GM18520 (cell line): ENCODE results near the gene RASGRF1.

Experiments used
- ATAC-seq: cut with Tn5 transposase; IDR thresholded peaks from one replicate; pipeline ENCODE4 v1.9.1; 2021; ENCODE audit not compliant: unreplicated experiment

RASGRF1 gene

DNA sequence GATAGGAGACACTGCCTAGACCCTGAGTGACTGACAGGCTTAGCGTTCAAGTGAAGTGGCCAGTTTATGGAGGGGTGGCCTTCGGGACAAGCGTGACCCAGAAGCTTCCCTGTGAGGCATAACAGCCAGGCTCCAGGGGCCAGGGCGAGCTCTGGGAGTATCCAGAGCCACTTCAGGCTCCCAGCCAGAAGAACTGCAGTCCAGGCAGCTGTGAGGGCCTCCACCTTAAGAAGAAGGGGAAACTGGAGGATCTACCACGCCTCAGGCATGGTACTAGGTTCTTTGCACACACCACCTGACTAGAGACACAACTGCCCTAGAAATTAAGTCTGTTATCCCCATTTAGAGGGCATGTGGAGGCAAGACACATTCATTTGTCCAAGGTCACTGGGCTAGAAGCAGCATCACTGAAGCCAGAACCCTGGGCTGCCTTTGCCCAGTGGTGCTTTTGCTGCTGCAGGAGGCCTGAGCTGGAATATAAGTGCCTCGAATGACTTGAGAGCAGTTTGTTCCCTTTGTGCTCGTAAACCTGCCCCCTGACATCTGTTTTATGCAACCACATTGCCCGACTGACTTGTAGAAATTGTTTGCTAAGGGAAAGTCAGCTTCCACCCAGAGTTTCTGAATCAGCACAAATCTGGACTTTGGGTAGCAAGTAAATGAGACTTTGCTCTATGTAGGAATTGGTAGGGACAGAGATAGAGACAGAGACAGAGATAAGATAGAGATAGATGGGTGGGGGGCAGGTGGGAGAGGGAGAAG, 23.3 kb downstream of the RASGRF1 start:
- ATAC-seq, result no peak

DNA sequence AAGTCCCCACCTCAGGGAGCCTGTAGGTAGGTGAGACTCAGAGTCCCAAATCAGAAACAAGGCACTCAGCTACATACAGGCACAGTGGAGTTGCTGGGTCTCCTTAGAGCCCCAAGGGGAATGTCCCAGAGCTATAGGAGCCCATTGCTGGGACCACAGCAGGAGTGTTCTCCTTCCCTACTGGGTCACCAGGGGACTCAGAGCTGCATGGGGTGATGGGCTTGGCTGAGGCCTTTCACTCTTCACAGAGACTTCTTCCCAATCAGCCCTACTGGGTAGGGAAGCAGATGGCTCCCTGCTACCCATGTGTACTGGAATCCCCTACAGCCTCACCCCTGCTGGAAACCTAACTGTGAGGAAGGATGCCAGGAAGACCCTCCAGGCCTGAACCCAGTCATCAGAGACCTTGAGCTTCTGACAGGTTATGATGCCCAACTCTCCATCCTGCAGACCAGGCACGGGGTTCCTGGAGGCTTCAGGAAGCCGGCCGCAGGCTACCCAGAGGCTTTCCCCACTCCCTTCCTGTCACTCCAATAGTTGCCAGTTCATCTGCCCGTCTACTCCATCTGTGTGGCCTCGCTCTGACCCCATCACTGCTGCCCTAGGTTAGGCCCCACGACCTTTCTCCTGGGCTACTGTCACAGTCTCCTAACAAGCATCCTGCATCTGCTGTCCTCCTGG, 24.0 kb downstream of the RASGRF1 start:
- ATAC-seq, result no peak

DNA sequence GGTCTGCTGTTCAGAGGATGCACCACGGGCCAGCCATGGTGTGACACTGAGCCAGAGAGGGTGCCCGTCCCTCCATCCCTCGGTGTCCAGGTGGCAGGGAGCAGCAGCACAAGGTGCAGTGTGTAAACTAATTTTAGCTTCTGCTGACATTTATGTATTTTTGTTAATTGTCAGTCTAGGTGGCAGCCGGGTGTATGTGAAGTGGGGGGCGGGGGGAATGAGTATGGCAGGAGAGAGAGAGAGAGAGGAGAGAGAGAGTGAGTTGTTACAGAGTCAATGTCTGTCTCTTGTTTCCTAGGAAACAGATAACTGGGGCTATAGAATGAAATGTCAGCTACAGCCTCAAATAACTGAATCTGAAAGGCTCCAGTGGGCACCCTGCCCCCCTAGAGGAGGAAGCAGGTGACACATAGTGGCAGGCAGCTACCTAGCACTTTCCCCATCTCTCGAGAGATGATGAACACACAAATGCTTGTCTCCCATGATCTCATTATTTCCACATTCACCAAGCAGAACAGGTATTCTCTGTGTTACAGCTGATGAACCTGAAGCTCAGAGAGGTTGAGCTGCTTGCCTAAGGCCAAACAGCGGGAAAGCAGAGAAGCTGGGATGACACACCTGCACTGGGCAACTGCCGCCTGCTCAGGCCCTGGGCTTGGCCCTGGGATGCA, 24.7 kb downstream of the RASGRF1 start:
- no peak for ATAC-seq

DNA sequence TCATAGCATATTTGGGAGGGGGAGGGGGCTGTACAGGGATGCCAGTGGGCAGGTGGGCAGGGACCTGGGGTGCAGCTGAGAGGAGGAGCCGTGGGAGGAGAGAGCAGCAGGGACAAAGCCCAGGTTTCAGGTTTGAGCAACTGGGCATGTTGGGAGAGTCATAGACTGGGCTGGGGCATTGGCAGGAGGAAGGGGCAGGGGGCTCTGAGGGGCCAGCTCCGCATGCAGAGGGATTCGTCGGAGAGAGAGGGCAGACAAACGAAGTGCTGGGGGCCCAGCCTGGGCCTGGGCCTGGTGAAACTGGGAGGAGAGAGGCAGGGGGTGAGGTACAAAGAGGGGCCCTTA, 25.2 kb downstream of the RASGRF1 start:
- ATAC-seq, result no peak

DNA sequence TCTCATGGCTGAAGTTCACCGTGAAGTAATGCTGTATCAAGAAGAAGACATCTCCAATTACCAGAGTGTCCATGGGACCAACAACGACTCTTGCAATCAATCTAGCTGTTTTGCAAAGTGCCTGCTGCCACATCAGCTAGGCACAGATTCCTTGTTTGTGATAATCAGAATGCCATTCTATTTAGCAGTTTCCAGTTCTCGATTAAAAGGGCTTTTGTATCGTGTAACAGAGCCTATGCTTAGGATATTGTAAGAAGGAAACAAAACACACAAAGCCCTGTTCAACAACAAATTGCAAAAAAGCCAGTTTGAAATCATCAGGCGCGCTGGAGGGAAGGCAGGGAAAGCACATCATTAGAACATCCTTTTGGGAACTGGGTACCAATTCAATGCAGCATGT, 26.1 kb downstream of the RASGRF1 start:
- ATAC-seq, result no peak

DNA sequence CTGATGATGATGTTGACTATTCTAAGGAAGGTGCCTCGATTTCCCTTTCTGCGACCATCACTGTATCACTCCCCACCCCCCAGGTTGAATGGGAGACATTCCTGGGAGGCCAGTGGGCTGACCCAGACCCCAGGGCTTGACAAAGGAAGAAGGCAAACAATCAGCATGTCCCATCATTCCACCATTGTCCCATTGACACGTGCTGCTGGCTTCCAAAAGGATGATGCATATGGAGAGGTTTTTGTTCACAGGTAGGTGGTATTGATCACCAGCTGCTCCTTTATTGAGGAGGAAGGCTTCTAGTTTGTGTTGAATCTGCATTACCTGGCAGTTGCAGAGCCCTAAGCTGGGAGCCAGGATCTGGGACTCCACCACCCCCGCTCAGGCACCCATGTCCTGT, 30.4 kb downstream of the RASGRF1 start:
- ATAC-seq, result no peak

DNA sequence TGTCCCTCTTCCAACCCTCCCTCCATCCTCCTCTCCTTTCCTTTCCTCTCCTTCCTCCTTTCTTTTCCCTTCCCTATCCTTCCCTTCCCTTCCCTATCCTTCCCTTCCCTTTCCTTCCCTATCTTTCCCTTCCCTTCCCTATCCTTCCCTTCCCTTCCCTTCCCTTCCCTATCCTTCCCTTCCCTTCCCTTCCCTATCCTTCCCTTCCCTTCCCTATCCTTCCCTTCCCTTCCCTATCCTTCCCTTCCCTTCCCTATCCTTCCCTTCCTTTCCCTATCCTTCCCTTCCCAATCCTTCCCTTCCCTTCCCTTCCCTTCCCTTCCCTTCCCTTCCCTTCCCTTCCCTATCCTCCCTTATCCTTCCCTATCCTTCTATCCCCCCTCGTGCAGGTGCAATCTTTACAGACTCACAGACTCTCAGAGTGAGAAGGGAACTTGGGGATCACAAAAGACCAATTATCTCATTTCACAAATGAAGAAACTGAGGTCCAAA, 31.5 kb downstream of the RASGRF1 start:
- no peak for ATAC-seq

DNA sequence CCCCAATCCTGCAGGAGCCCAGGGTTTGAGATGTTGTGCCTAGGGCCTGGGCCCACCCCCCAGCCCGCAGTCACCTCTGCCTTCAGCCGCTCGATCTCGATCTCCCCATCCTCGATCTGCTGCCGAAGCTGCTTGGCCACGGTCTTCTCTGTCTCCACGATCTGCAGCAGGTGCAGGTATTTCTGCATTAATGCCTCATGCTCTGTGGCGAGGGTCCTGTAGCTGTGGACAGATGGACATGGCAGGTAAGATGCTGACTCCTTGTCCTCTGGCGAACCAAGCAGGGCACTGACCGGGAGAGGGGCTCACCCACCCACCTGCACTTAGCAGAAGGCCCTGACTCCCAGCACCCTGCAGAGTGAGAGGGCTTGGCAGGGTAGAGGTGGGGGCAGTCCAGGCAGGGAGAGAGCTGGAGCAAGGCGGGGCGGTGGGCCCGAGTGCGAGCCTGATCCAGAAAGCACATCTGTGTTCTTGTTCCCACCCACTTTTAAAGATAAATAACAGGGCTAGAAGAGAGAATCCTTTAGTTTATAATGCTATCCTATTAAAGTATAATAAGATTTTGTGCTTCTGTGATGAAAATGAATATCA, 32.2 kb downstream of the RASGRF1 start:
- ATAC-seq, result no peak

DNA sequence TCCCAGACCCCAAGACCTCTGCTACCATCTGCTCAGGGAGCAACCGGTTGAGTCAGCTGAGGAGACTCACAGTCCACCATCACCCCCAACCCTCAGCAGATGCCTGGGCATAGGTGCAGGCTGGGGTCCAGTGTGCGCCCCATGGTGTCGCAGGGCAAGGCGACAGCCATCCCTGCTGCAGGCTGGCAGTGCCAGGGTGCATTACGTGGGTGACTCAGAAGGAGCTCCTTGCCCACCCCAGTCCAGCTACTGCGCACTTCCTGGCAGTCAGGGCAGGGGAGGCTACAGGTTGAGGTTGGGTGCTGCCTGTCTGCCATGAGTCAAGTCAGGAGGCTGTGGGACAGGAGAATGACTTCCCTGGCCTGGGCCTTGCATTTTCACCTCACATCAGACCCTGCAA, 33.5 kb downstream of the RASGRF1 start:
- ATAC-seq, result no peak

DNA sequence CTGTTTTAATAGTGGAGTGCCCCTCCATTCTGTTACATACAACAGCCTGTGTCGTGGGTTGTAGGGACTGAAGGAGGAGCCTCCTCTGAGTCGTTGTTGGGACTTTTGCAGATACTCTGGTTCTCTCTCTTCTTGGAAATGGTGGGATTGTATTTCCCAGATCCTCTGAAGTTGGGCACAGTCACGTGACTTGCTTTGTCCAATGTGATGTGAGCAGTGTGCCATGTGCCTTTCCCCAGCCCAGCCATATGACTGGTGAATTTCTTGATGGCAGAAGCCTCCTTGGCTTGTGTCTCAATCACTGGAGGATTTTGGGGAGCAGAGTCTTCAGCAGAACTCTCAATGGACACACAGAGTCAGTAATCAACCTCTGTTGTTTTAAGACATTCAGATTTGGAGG, 36.2 kb downstream of the RASGRF1 start:
- no peak for ATAC-seq

DNA sequence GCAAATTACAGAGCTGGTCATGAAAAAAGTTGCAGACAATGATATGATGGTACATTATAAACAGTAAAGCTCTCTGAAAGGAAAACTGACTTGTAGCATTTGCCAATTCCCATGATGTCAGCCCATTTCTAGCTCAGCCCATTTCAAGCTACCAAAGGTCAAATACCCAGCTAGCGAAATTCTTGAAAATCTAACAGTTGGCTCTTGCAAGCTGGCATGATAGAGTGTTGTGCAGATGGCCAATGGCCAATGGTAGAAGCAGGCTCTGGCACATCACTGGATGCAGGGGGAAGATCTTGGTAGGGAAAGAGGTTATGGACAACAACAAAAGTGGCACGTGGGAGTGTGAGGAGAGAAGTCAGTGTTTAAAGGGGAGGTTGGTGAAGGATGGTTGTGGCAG, 36.7 kb downstream of the RASGRF1 start:
- no peak for ATAC-seq

DNA sequence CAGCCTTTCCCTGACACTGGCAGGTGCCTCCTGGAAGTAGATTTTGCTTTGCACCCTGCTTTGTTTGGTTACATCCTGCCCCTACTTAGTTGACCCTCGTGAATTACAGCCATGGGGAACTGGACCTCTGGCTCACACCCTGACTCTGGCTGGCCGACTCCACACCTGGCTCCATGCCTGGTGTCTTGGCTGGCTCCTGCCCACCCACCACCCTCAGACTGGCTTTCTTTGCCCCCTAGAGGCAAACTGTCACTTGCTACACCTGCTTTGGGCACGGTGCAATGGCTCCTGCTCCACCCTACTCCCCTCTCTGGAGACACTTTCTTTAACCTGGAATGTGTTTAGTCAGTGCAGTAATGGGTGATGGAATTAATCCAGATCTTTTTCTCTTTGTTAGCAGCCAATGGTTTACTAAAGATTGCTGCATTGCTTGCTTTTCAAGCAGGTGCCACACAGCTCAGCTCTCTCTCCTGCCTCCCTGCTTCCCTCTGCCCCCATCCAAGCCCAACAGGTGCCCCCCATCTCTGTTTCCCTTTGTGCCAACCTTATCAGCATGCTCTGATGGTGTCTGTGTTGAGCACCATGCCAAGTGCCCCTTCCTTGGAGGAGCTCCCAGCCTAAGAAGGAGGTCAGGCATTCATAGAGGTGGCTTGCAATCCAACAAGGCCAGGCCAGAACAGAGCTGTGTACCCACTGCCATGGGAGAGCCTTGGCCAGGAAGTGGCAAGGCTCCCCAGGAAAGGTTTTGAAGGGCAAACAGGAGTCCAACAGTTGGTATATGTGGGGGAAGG, 38.4 kb downstream of the RASGRF1 start:
- no peak for ATAC-seq

DNA sequence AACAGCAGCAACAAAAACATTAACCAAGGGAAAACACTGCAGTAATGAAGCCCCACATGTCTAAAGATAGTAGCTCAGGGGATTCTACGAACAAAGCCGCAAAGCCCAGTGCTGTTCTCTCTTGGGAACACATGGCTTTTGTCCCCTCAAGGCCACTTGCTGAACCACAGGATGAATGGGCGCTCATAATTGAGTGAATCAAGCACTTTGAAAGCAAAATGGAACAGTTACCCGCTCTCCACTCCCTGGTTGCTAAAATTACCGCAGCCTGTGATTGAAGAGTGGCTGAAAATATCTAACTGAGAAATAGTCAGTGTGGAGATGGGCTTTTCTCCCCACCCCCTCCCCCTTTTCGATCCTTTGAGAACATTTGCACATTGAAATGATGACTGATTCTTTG, 39.6 kb downstream of the RASGRF1 start:
- ATAC-seq, result no peak

DNA sequence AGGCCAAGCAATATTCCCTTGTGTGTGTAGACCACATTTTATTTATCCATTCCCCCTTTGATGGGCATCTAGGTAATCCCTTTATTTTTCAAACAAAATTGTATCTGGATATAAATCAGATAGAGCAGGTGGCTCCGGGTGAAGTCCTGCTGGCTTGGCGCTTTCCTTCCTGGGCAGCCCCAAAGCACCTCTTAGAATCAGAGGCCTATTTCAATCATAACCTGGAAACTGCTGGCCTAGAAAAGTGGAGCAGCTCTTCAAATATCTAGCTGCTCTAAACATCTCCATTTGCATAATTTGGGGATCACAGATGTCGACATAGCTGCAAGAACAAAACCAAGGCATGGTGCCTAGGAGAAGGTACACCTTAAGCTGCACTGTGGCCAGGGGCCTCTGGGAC, 40.2 kb downstream of the RASGRF1 start:
- ATAC-seq, result no peak

DNA sequence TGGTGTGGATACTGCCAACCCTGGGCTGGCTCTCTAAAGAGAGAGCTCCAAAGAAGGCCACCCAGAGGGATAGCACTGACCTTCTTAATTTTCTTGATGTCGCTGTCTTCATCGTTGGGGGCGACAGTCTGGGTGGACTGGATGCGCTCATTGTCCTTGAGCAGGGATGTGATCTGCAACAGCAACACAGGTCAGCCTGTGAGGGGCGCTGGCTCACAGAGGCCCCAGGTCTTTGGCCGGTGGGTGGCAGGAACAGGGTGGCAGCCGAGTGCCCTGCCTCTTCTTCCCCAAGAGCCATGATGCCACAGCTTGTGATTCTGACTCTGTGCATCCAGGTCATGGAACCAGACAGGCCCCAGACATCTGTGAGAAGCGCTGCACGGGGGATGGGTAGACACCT, 41.2 kb downstream of the RASGRF1 start:
- no peak for ATAC-seq

DNA sequence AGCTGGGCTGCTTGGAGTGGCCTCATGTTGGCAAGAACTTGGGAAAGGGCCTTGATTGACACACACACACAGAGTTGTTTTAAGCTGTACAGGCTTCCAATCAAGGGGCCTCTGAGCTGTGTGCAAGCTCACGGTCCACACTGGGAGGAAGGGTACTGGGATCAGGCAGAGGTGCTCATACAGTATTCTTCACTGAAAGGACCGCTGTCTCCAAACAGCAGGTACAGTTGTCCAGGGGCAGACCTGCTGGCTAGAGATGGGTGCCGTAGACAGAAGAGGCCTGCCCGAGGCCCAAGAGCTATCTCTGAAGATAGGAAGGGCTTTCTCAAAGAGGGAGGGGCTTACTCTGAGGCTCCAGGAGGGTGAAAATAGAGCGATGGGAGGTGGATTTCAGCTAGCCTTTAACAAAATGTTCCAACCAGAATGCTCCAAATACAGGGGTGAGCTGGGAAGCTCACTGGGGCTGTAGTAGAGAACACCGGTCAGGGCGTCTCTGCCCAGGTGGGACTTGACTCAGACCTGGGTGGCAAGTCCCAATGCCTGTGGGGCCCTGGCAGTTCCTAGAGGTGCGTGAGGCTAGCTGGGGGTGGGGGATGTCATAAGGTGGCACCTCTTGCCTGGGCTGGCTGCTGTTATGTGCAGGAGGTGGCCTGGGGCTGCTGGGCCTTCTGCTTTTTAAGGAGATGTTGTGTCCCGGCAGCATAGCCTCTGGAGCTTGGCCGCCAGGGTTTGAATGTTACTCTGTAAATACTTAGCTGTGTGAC, 42.7 kb downstream of the RASGRF1 start:
- ATAC-seq, result no peak

DNA sequence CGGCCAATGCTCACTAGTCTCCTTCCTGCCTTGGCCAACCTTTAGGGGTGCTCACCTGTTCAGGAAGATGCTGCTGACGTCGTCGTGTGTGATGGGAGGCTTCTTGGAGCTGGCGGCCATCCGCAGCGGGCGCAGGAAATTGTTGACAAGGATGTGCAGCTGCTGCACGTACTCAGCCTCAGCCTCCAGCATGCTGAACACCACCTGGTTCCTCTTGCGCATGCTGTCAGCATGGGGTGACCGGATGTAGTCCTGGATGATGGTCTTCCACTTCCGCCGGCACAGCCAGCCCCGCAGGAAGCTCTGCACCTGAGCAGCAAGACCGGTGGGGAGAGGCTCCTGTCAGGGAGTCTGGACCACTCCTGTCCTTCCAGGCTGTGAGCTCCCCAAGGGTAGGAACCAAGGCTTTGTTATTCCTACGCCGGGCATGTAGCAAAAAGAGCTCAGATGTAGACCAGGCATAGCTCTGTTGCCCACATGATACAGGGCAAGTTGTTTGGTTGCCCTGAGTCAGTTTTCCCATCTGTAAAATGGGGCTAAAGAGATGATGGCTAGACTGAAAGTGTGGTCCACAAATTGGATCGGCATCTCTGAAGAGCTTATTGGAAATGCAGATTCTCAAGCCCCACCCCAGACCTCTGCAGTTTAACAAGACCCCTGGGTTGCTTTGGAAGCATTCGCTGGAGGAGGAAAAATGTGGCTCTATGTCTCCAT, 43.7 kb downstream of the RASGRF1 start:
- ATAC-seq, result no peak

DNA sequence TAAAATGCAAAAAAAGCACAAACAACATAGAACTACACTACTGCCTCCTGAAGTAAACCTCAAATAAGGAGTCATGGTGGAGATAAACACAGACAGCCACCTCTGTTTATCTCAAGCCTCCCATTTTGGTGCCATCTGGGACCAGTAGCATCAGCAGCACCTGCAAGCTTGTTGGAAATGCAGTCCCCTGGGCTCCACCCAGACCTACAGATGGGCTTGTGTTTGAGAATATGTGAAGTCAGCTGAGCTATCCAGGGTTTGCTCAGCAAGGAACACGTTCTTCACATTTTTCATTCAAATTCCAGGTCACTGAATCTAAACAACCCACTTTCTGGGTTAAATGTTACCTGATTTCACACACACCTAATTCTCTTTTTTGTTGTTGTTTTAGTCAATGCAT, 45.5 kb downstream of the RASGRF1 start:
- no peak for ATAC-seq

DNA sequence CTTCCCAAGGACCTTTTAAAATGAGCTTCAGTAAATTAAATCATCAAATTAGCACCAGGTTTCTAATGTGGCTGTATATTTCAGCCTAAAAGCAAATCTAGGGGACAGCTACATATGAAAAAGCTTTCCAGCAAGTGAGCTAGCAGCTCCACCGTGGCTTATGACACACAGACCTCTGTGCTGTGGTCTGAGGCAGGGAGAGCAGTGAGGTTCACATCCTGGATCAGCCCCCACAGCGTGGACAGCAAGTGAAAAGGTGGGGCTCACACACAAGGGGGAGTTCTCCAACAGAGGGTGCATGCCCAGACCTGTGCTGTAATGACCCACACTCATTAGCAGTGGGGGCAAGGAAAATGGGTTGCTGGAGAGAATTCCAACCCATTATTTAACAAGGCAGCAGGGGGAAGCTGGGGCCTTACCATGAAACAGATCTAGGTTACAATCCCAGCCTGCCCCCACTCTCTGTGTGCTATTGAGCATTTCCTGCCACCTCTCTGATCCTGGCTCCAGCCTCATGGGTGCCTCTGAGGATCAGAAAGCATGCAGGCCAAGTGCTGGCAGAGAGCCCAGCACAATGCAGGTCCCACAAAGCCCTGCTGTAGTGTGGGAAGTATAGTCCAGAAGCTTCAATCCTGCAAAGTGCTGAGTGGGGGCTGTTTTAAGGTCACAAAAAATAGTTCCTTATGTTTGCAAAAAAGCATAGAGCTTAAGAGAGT, 48.2 kb downstream of the RASGRF1 start:
- no peak for ATAC-seq
